HEK293 (cell line): ENCODE measurements around the gene DLG2.

Experiments
- CTCF ChIA-PET: fragments of 350-600 bp; formaldehyde crosslinking; extraction: SDS; loops from one replicate; lab custom pipeline; 2021; ENCODE audit warnings: antibody characterized with exemption; lab: Yijun Ruan, JAX
- POLR2A ChIA-PET: fragments of 300-600 bp; formaldehyde crosslinking; extraction: SDS; loops from one replicate; lab custom pipeline; 2020; ENCODE audit warnings: antibody characterized with exemption, inconsistent platforms; lab: Yijun Ruan, JAX
- H3K27ac ChIP-seq: fragments of 200-500 bp; sonication (Bioruptor generic); 2 replicates; pipeline ENCODE4 v1.5.1; 2014; ENCODE audit warnings: low read depth, low read length, control low read depth, inconsistent platforms; ENCODE audit errors: extremely low read depth
- H3K36me3 ChIP-seq, 2 experiments: fragments of 200-500 bp in 1 of 2; sonication (Bioruptor generic) in 1 of 2; 1 replicate in 1 of 2; 2 replicates in 1 of 2; pipeline ENCODE4 v1.5.1; 2014 to 2017; ENCODE audit warnings: inconsistent platforms in 2 of 2, low read length in 2 of 2; ENCODE audit not compliant: control insufficient read depth in 2 of 2, insufficient read depth in 1 of 2
- H3K4me1 ChIP-seq: fragments of 200-500 bp; sonication (Bioruptor generic); 2 replicates; pipeline ENCODE4 v1.5.1; 2014; ENCODE audit warnings: mild to moderate bottlenecking, low read length, inconsistent platforms; ENCODE audit not compliant: control insufficient read depth, insufficient read depth
- H3K4me3 ChIP-seq: 2 replicates; pipeline ENCODE4 v1.5.1; 2011; ENCODE audit warnings: low read depth, mild to moderate bottlenecking, control low read depth, low read length, moderate library complexity
- H3K9me3 ChIP-seq: fragments of 200-500 bp; sonication (Bioruptor generic); 2 replicates; pipeline ENCODE4 v1.5.1; 2014; ENCODE audit warnings: low read depth, low read length, inconsistent platforms; ENCODE audit not compliant: control insufficient read depth, insufficient read depth
- GLI4 ChIP-seq: fragments of 450-650 bp; formaldehyde crosslinking; IDR thresholded peaks from 2 replicates; pipeline ENCODE4 v1.5.1; 2016; ENCODE audit warnings: missing biosample characterization, missing genetic modification characterization
- HOXA7 ChIP-seq: sonication (generic); formaldehyde crosslinking; IDR thresholded peaks from 2 replicates; pipeline ENCODE4 v1.8.1; 2022; ENCODE audit warnings: missing genetic modification reagents, borderline replicate concordance
- MYNN ChIP-seq: fragments of 450-650 bp; formaldehyde crosslinking; IDR thresholded peaks from 2 replicates; pipeline ENCODE4 v1.5.1; 2016; ENCODE audit warnings: missing biosample characterization, missing genetic modification characterization, borderline replicate concordance
- TCF7L2 ChIP-seq: IDR thresholded peaks from 2 replicates; pipeline ENCODE4 v1.6.1; 2011; ENCODE audit warnings: low read depth, mild to moderate bottlenecking, inconsistent platforms, low read length, moderate library complexity, borderline replicate concordance
- ZFP41 ChIP-seq: fragments of 450-650 bp; formaldehyde crosslinking; IDR thresholded peaks from 2 replicates; pipeline ENCODE4 v1.5.1; 2016; ENCODE audit warnings: missing biosample characterization, missing genetic modification characterization, borderline replicate concordance
- ZNF112 ChIP-seq: fragments of 450-650 bp; formaldehyde crosslinking; IDR thresholded peaks from 2 replicates; pipeline ENCODE4 v1.5.0; 2017; ENCODE audit warnings: missing biosample characterization, missing genetic modification characterization
- ZNF121 ChIP-seq: fragments of 450-650 bp; formaldehyde crosslinking; IDR thresholded peaks from 2 replicates; pipeline ENCODE4 v1.5.1; 2016; ENCODE audit warnings: missing biosample characterization, missing genetic modification characterization
- ZNF132 ChIP-seq: fragments of 450-650 bp; formaldehyde crosslinking; IDR thresholded peaks from 2 replicates; pipeline ENCODE4 v1.5.1; 2017; ENCODE audit warnings: missing biosample characterization, missing genetic modification characterization, borderline replicate concordance
- ZNF146 ChIP-seq: fragments of 450-650 bp; formaldehyde crosslinking; IDR thresholded peaks from 2 replicates; pipeline ENCODE4 v1.5.1; 2016; ENCODE audit warnings: missing biosample characterization, missing genetic modification characterization
- ZNF16 ChIP-seq: fragments of 450-650 bp; formaldehyde crosslinking; IDR thresholded peaks from 2 replicates; pipeline ENCODE4 v1.5.1; 2016; ENCODE audit warnings: low read depth, missing biosample characterization, missing genetic modification characterization
- ZNF221 ChIP-seq: fragments of 450-650 bp; formaldehyde crosslinking; IDR thresholded peaks from 2 replicates; pipeline ENCODE4 v1.5.1; 2017; ENCODE audit warnings: missing biosample characterization, missing genetic modification characterization, borderline replicate concordance
- ZNF248 ChIP-seq: fragments of 450-650 bp; formaldehyde crosslinking; IDR thresholded peaks from 2 replicates; pipeline ENCODE4 v1.5.1; 2017; ENCODE audit warnings: missing biosample characterization, missing genetic modification characterization
- ZNF366 ChIP-seq: fragments of 450-650 bp; formaldehyde crosslinking; conservative IDR thresholded peaks from 2 replicates; pipeline ENCODE4 v1.5.1; 2016; ENCODE audit warnings: missing biosample characterization, missing genetic modification characterization
- ZNF530 ChIP-seq: fragments of 450-650 bp; formaldehyde crosslinking; IDR thresholded peaks from 2 replicates; pipeline ENCODE4 v1.5.1; 2016; ENCODE audit warnings: low read depth, missing biosample characterization, missing genetic modification characterization
- ZNF670 ChIP-seq: fragments of 450-650 bp; formaldehyde crosslinking; IDR thresholded peaks from 2 replicates; pipeline ENCODE4 v1.5.1; 2016; ENCODE audit warnings: missing biosample characterization, missing genetic modification characterization, low read depth
- ZNF747 ChIP-seq: fragments of 450-650 bp; formaldehyde crosslinking; IDR thresholded peaks from 2 replicates; pipeline ENCODE4 v1.5.1; 2016; ENCODE audit warnings: missing biosample characterization, missing genetic modification characterization
- ZNF777 ChIP-seq: fragments of 450-650 bp; formaldehyde crosslinking; IDR thresholded peaks from 2 replicates; pipeline ENCODE4 v1.5.1; 2017; ENCODE audit warnings: missing biosample characterization, missing genetic modification characterization, borderline replicate concordance
- ZNF791 ChIP-seq: fragments of 450-650 bp; formaldehyde crosslinking; IDR thresholded peaks from 2 replicates; pipeline ENCODE4 v1.5.1; 2016; ENCODE audit warnings: missing biosample characterization, missing genetic modification characterization
- ZXDB ChIP-seq: fragments of 450-650 bp; formaldehyde crosslinking; IDR thresholded peaks from 2 replicates; pipeline ENCODE4 v1.5.1; 2016; ENCODE audit warnings: missing biosample characterization, missing genetic modification characterization
- TF ChIP-seq, protein P1 (sequence below): fragments of 450-650 bp; formaldehyde crosslinking; IDR thresholded peaks from 2 replicates; pipeline ENCODE4 v1.5.1; 2017; ENCODE audit warnings: missing biosample characterization, missing genetic modification characterization
- TF ChIP-seq, protein P2 (sequence below): sonication (generic); formaldehyde crosslinking; IDR thresholded peaks from 2 replicates; pipeline ENCODE4 v1.8.1; 2022; ENCODE audit warnings: mild to moderate bottlenecking, moderate library complexity, missing genetic modification reagents
- TF ChIP-seq, protein P3 (sequence below): fragments of 450-650 bp; formaldehyde crosslinking; IDR thresholded peaks from 2 replicates; pipeline ENCODE4 v1.5.1; 2016; ENCODE audit warnings: missing biosample characterization, missing genetic modification characterization

Gene DLG2

DNA sequence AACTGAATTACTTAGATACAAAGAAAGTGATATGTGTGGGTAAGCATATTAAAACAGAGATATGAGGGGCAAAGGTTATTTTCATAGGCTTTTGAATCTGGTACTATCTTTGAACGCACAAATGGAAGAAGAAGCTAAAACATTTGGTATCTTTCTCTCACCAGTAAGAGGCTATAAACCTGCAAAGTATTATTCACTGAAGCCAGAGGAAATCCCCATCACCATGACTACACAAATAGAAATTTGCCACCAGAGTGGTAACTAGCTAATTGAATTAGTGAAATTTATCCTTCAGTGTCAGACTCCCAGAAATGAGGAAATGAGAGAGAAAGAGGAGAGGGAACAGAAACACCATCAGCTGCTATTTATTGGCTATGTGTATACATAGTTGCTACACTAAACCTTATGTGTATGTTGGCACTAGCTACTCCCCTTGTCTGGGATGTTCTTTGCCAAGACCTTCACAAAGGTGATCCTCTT is 503.4 kb downstream of the DLG2 start:
- no peak for TF ChIP-seq ZNF146 (tag by site-specific recombination)
- no peak for TF ChIP-seq GLI4
- TF ChIP-seq ZNF121 (tag by site-specific recombination): no peak
- TF ChIP-seq ZNF791 (tag by site-specific recombination): no peak
- Histone ChIP-seq H3K4me1 (no peaks in the 10 kb centered on the region), H3K36me3 (no peaks in the 10 kb centered on the region), H3K4me3 (no peak overlapping the region), H3K9me3 (no peaks in the 10 kb centered on the region), H3K27ac (no peak overlapping the region)
- CTCF ChIA-PET: interaction anchor here (0.7 kb wide), 1 partner anchor 8 kb away, joined by 3 read pairs; no protein-coding TSS in a partner anchor
- POLR2A ChIA-PET: no interaction called here

DNA sequence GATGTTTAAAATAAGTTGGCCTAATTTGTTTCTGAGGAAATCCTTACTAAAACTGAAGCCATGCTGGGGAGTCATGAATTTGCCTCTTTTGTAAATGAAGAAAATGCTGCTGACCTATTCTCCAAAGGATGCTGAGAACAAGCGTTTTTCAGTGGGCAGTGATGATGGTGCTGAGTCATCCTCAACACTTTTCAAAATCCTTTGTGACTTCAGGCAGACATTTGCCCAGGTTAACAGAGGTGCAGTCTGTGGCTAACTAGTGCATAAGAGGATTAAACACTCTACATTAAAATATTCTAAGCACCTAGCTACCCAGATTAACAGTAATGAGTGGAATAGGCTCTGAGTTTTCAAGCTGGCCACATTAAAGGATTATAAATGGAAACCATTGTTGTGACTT is 509.0 kb downstream of the DLG2 start:
- no peaks in the 10 kb centered on the region for H3K9me3 ChIP-seq
- TF ChIP-seq TCF7L2: no peak
- TF ChIP-seq, protein P1, sequence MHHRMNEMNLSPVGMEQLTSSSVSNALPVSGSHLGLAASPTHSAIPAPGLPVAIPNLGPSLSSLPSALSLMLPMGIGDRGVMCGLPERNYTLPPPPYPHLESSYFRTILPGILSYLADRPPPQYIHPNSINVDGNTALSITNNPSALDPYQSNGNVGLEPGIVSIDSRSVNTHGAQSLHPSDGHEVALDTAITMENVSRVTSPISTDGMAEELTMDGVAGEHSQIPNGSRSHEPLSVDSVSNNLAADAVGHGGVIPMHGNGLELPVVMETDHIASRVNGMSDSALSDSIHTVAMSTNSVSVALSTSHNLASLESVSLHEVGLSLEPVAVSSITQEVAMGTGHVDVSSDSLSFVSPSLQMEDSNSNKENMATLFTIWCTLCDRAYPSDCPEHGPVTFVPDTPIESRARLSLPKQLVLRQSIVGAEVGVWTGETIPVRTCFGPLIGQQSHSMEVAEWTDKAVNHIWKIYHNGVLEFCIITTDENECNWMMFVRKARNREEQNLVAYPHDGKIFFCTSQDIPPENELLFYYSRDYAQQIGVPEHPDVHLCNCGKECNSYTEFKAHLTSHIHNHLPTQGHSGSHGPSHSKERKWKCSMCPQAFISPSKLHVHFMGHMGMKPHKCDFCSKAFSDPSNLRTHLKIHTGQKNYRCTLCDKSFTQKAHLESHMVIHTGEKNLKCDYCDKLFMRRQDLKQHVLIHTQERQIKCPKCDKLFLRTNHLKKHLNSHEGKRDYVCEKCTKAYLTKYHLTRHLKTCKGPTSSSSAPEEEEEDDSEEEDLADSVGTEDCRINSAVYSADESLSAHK (tag by site-specific recombination): no peak
- no peak overlapping the region for H3K27ac ChIP-seq
- no peaks in the 10 kb centered on the region for H3K4me1 ChIP-seq
- H3K36me3 ChIP-seq: no peaks in the 10 kb centered on the region
- ChIA-PET POLR2A (no interaction called here), CTCF (no interaction called here)
- H3K4me3 ChIP-seq: no peak overlapping the region

DNA sequence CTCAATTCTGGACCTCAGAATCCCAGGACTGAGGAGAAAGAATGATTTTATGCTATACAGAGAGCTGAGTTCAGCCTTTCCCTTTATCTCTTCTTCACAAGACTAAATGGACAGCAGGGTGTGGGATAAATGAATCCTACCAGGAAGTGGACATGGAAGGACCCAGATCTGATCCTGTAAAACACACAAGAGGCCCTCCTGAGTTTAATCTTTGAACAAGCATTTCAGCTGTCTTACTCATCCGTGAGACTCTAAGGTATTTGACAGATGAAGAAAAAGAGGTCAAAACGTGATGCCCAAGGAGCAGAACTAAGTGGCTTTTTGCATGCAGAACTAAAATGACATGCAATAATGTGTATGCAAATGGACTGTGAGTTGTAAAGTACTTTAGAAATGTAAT is 511.3 kb downstream of the DLG2 start:
- no peaks in the 10 kb centered on the region for H3K4me1 ChIP-seq
- H3K36me3 ChIP-seq: no peaks in the 10 kb centered on the region
- no peaks in the 10 kb centered on the region for H3K9me3 ChIP-seq
- H3K27ac ChIP-seq: no peak overlapping the region
- ChIA-PET CTCF (no interaction called here), POLR2A (no interaction called here)
- no peak overlapping the region for H3K4me3 ChIP-seq
- TF ChIP-seq ZNF747 (tag by site-specific recombination) (no peak), ZNF530 (no peak), ZNF366 (tag by site-specific recombination) (no peak), HOXA7 (CRISPR knock-in tag) (no peak), ZNF132 (tag by site-specific recombination) (no peak), ZNF16 (tag by site-specific recombination) (no peak), ZXDB (tag by site-specific recombination) (no peak), ZNF670 (tag by site-specific recombination) (no peak), ZFP41 (no peak), ZNF777 (no peak), ZNF248 (no peak), ZNF112 (tag by site-specific recombination) (no peak), ZNF221 (tag by site-specific recombination) (no peak), MYNN (no peak)
- TF ChIP-seq, protein P2, sequence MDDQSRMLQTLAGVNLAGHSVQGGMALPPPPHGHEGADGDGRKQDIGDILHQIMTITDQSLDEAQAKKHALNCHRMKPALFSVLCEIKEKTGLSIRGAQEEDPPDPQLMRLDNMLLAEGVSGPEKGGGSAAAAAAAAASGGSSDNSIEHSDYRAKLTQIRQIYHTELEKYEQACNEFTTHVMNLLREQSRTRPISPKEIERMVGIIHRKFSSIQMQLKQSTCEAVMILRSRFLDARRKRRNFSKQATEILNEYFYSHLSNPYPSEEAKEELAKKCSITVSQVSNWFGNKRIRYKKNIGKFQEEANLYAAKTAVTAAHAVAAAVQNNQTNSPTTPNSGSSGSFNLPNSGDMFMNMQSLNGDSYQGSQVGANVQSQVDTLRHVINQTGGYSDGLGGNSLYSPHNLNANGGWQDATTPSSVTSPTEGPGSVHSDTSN (CRISPR knock-in tag): no peak
- TF ChIP-seq, protein P3, sequence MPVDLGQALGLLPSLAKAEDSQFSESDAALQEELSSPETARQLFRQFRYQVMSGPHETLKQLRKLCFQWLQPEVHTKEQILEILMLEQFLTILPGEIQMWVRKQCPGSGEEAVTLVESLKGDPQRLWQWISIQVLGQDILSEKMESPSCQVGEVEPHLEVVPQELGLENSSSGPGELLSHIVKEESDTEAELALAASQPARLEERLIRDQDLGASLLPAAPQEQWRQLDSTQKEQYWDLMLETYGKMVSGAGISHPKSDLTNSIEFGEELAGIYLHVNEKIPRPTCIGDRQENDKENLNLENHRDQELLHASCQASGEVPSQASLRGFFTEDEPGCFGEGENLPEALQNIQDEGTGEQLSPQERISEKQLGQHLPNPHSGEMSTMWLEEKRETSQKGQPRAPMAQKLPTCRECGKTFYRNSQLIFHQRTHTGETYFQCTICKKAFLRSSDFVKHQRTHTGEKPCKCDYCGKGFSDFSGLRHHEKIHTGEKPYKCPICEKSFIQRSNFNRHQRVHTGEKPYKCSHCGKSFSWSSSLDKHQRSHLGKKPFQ (tag by site-specific recombination): no peak
